ENCODE data around the gene TMEM200B.
"Not testable (repeated sequence)": the region's sequence is repeated elsewhere in the genome, so short reads cannot be mapped to it uniquely, and the experiment has no call there.

The TMEM200B gene

GRCh38 chr1:29133861-29134694 lies 10.4 kb upstream of the TMEM200B start:
- peak; percentile 46 for DNase-seq

GRCh38 chr1:29131056-29131455 lies 7.4 kb upstream of the TMEM200B start:
- DNase-seq: not testable (repeated sequence)

GRCh38 chr1:29129916-29130315 lies 6.2 kb upstream of the TMEM200B start:
- DNase-seq: no peak

- no peak for DNase-seq
Measured at GRCh38 chr1:29128739-29129138, 5.0 kb upstream of the TMEM200B start.

GRCh38 chr1:29126198-29126597 lies 2.5 kb upstream of the TMEM200B start:
- DNase-seq: no peak

GRCh38 chr1:29125788-29126187 lies 2.1 kb upstream of the TMEM200B start:
- DNase-seq: no peak

DNA sequence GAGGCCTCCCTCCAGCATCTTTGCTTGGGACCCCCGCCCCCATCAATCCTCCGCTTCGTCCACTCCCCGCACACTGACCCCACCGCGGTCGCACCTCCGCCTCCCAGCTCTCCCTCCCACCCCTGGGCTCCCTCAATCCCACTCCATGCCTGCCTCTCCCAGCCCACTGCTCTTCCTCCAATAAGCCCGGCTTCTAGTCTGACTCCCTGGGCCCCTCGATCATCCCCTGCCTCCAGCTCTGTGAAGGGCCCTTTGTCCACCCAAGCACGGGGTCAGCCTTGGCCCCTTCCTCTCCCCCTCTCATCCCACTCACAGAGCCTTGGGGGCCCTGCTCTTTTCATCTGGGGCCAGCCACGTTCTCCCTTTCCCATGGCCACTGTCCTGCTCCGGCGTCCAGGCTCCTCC lies 1.5 kb upstream of the TMEM200B start:
- DNase-seq: no peak

DNA sequence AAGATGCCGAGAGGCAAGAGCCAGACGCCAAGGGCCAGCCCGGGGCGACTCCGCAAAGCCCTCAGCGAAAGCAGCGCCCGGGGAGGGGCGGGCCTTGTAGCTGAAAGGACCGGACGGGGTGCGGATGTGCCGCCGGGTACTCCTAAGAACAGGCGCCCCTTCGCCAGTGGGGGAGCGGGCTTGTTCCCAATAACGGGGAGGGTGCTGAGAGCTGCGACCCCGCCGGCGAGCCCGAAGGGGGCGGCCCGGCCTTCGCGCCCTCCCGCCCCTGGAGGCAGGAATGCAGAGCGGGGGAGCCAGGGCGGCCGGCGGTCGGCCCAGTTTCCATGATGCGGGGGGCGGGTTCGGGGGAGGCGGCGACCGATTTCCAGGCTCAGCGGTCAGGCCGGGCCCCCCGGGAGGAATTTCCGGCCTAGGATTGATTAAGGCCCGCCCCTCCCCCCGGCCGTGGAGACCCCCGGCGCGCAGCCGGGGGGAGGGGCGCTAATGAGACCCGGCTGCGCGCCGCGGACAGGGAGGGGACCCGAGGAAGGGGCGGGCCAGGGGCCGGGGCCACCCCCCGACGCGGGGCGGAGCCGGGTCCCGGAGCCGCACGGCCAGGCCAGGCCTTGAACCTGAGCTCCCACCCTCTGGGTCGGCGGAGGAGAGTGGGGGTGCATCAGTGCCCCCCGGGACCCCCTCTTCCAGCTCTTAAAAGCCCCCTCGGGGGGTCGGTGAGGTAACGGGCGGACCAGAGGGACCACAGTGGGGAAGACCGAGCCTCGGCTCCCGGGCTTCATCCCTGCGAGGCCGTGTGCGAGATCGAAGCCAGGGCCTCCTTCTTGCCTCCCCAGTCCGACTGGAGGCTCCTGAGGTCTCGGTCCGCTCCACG lies 898 bp upstream of the TMEM200B start:
- DNase-seq: no peak

- peak; percentile 25 for DNase-seq
Measured at GRCh38 chr1:29123053-29123886, 433 bp downstream of the TMEM200B start.

DNA sequence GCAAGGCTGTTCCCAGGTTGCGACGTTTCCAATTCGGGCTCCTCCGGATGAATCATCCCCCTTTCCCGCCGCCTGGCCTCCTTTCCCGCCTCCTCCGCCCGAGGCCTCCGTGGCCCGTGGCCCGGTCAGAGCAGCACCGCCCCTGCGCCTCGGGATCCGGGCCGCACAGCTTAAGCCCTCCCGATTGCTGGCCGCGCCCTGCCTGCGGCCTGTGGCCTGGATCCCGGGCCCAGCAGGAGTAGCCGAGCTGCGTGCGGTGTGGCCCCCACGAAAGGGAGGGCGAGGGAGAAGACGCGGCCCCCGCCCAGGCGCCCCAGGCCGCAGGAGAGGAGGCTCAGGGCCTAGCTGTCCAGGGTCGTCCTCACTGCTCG lies 1.0 kb downstream of the TMEM200B start:
- no peak for DNase-seq

- no peak for DNase-seq
Measured at GRCh38 chr1:29121936-29122681, 1.6 kb downstream of the TMEM200B start.

GRCh38 chr1:29121516-29121935 lies 2.2 kb downstream of the TMEM200B start:
- no peak for DNase-seq

- DNase-seq: peak; percentile 30
Measured at GRCh38 chr1:29120947-29121485, 2.7 kb downstream of the TMEM200B start.

GRCh38 chr1:29120367-29120766 lies 3.3 kb downstream of the TMEM200B start:
- DNase-seq: no peak

DNA sequence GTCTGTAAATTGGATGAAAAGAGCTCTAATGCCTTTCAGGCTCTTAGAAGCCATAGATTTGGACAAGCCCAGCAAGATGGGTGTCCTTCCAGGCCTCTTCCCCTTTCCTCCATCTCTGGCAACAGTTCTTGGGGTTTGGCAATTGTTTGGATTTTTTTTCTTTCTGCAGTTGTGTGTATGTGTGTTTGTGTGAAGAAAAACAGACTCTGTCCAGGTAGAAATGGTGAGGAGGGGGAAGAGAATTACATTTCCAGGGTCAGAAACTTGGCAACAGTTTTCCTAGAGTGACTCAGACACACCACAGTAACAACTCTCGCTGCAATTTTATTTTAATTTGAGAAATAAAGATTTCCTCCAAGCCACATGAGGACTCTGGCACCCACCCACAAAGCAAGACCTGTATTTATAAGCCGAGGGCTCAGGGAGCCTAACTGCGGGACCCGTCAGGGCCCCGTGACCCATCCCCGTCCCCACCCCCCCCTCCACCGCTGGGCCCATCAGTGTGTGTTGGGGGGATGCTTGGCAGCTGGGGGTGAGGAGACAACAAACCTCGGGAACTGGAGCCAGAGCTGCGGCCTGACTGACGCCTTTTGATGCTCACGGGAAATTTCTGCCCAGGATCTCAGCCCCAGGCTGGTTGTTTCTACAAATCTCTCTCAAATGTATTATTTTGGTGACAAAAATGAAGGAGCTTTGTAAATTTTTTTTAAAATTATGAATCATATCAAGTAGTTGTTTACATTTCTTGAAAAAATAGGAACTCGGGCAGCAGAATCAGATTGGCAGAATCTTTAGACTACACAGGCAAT lies 4.4 kb downstream of the TMEM200B start:
- DNase-seq: no peak

DNA sequence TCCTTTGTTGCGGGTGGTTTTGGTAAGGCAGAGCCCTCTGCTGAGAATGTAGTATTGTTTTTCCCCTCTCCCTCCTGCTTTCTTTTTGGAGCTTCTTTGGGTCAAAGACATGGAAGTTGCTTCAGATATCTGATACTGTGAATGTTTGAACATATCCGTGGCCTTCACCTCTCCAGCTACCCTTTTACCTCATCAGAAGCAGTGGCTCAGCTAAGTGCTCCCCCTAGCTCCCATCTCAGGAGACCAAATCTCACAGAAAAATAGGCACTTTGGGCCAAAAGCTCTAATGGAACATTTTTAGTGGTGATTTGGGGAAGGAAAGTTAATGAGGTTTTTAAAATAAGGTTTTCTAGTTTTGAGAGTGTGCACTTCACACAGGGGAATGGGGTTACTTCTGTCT lies 6.3 kb downstream of the TMEM200B start:
- no peak for DNase-seq

- no peak for DNase-seq
Measured at GRCh38 chr1:29114654-29115053, 9.0 kb downstream of the TMEM200B start.

DNA sequence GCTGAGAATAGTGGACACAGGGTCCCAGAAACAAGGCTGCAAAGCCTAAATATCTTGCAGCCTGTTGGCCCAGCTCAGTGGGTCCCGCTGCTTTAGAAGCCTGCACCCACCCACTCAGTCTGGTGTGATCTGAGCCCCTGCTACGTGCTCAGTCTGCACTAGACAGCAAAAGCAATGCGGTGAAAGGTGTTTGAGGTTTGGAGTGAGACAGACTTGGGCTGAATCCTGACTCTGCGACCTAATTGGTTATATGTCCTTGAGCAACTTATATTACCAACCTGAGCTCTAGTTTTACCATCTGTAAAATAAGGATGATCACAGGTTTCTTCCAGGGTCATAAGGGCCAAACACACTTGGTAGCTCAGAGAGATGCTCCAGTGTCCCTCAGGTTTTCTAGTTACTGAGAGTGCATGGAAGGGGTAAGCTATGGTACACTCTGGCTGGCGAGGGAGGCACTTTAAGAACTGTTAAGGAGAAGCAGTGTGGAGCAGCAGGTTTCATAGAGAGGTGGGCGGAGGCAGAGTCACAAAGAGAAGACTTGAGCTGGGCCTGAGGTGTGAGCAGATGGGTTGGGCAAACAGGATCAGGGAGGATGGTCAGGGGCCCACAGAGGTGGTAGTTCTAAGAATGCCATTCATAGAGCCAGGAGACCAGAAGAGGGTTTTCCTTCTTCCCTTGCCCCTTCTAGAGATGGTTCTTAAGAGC lies 10.1 kb downstream of the TMEM200B start:
- DNase-seq: no peak

DNA sequence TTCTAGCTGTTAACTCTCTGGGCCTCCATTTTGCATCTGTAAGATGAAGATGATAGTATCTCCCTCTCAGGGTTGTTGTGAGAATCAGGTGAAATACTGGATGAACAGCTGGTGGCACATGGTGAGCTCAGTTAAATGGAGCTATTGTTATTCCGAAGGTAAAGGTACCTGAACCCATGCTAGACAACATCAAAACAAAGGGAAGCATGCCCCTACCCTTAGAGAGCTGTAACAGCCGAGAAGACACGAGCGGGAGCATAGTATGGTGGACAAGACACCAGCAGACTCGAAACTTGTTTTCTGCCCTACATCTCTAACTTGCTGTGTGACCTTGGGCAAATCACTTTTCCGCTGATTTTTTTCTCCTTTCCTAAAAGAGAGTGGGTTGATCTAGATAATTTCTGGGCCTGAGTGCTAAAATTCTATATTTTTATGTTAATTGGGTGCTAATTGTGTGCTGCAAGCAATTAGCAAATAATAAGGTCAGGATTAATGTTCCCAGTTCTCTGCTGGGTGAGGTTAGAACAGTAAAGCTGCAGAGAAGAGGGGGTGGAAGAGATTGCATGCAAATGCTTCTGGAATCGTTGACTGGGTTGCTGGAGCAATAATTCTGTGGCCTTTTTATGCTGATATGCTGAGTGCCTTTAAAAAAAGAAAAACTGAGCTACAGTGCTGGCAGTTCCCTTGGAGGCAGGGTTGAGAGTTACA lies 10.8 kb downstream of the TMEM200B start:
- no peak for DNase-seq

GRCh38 chr1:29108041-29108440 lies 15.7 kb downstream of the TMEM200B start:
- DNase-seq: not testable (repeated sequence)

Data from DMS79 treated with DMSO at 0.1 percent for 48 hours (cell line).